Measurements from ENCODE around the gene AMER3.

Gene AMER3

GRCh38 chr2:130756053-130756873 is 923 bp downstream of the AMER3 start:
- peak in 1 of 2 experiments; percentile 8 for DNase-seq

GRCh38 chr2:130756874-130757668 is 1.7 kb downstream of the AMER3 start:
- DNase-seq, result no peak

GRCh38 chr2:130759906-130760753 is 4.8 kb downstream of the AMER3 start:
- DNase-seq, result peak; percentile 28 to 89

GRCh38 chr2:130760754-130761751 is 5.7 kb downstream of the AMER3 start:
- peak; percentile 38 to 82 for DNase-seq

- DNase-seq, result no peak
Observed at GRCh38 chr2:130762031-130762909, 6.9 kb downstream of the AMER3 start.

GRCh38 chr2:130762910-130763385 is 7.6 kb downstream of the AMER3 start:
- no peak for DNase-seq

GRCh38 chr2:130763405-130763804 is 8.1 kb downstream of the AMER3 start:
- DNase-seq, result no peak

GRCh38 chr2:130764035-130764820 is 8.9 kb downstream of the AMER3 start:
- DNase-seq, result no peak

GRCh38 chr2:130764821-130765115 is 9.4 kb downstream of the AMER3 start:
- DNase-seq, result no peak

GRCh38 chr2:130765464-130765863 is 10.1 kb downstream of the AMER3 start:
- DNase-seq, result no peak

GRCh38 chr2:130766037-130766436 is 10.7 kb downstream of the AMER3 start:
- no peak for DNase-seq

- DNase-seq, result peak in 1 of 2 experiments; percentile 13
Observed at GRCh38 chr2:130766711-130767407, 11.5 kb downstream of the AMER3 start.

GRCh38 chr2:130767408-130767775 is 12.1 kb downstream of the AMER3 start:
- no peak for DNase-seq

GRCh38 chr2:130768191-130768855 is 13.0 kb downstream of the AMER3 start:
- DNase-seq, result no peak

GRCh38 chr2:130769343-130769907 is 14.1 kb downstream of the AMER3 start:
- DNase-seq, result no peak

- peak in 1 of 2 experiments; percentile 16 for DNase-seq
Observed at GRCh38 chr2:130776550-130776949, 21.2 kb downstream of the AMER3 start.

- no peak for DNase-seq
Observed at GRCh38 chr2:130778781-130779180, 23.4 kb downstream of the AMER3 start.

GRCh38 chr2:130785466-130786055 is 30.2 kb downstream of the AMER3 start:
- DNase-seq, result peak in 1 of 2 experiments; percentile 32
